ENCODE data around the gene ARHGAP33.

GRCh38 chr19:35793381-35794165 lies 18.2 kb downstream of the ARHGAP33 start:
- TF ChIP-seq EZH2phosphoT487 (IDR thresholded peaks at IDR 0.05; ENCODE audit: low read depth): no peak
- TF ChIP-seq, protein P1, sequence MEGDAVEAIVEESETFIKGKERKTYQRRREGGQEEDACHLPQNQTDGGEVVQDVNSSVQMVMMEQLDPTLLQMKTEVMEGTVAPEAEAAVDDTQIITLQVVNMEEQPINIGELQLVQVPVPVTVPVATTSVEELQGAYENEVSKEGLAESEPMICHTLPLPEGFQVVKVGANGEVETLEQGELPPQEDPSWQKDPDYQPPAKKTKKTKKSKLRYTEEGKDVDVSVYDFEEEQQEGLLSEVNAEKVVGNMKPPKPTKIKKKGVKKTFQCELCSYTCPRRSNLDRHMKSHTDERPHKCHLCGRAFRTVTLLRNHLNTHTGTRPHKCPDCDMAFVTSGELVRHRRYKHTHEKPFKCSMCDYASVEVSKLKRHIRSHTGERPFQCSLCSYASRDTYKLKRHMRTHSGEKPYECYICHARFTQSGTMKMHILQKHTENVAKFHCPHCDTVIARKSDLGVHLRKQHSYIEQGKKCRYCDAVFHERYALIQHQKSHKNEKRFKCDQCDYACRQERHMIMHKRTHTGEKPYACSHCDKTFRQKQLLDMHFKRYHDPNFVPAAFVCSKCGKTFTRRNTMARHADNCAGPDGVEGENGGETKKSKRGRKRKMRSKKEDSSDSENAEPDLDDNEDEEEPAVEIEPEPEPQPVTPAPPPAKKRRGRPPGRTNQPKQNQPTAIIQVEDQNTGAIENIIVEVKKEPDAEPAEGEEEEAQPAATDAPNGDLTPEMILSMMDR (IDR thresholded peaks at IDR 0.05; ENCODE audit: low read depth, low read length): no peak

All from OCI-LY3 (cell line).